ENCODE results near the gene CCDC33. TPM values are rescaled to one million over a fixed set of nuclear protein-coding genes. Genes with fewer than 3 reads are reported as not detected.

The CCDC33 gene
- total RNA-seq, 4 donors from 2014 or later: 1.4 to 2.8 (median 1.7) TPM

- Histone ChIP-seq H3K27ac (no peak overlapping the region), H3K4me1 (peaks cover 0 to 7% of the 10 kb centered on the region in 2 donors), H3K27me3 (no peaks in the 10 kb centered on the region), H3K36me3 (no peaks in the 10 kb centered on the region), H3K9me3 (no peaks in the 10 kb centered on the region), H3K4me3 (no peak overlapping the region)
- no peak for TF ChIP-seq POLR2A (IDR thresholded peaks at IDR 0.05)
- TF ChIP-seq CTCF (IDR thresholded peaks at IDR 0.05): no peak
- intact Hi-C loops (cut with DNase I; ENCODE audit: low total_unique reads): no loop called here
- DNase-seq: no peak
Observed at GRCh38 chr15:74258456-74259291, 22.5 kb downstream of the CCDC33 start.

GRCh38 chr15:74259292-74259648, 23.1 kb downstream of the CCDC33 start:
- Histone ChIP-seq H3K4me3 (no peak overlapping the region), H3K4me1 (peaks cover 0 to 7% of the 10 kb centered on the region in 2 donors), H3K27me3 (no peaks in the 10 kb centered on the region), H3K9me3 (no peaks in the 10 kb centered on the region), H3K36me3 (no peaks in the 10 kb centered on the region), H3K27ac (no peak overlapping the region)
- TF ChIP-seq CTCF (IDR thresholded peaks at IDR 0.05) (no peak), POLR2A (IDR thresholded peaks at IDR 0.05) (no peak)
- no peak for DNase-seq
- intact Hi-C loops (cut with DNase I; ENCODE audit: low total_unique reads): no loop called here

GRCh38 chr15:74259821-74260607, 23.9 kb downstream of the CCDC33 start:
- Histone ChIP-seq H3K27me3 (no peaks in the 10 kb centered on the region), H3K4me1 (peaks cover 0 to 7% of the 10 kb centered on the region in 2 donors), H3K4me3 (no peak overlapping the region), H3K36me3 (no peaks in the 10 kb centered on the region), H3K9me3 (no peaks in the 10 kb centered on the region), H3K27ac (no peak overlapping the region)
- no peak for DNase-seq
- intact Hi-C loops (cut with DNase I; ENCODE audit: low total_unique reads): no loop called here
- no peak for TF ChIP-seq POLR2A (IDR thresholded peaks at IDR 0.05)
- TF ChIP-seq CTCF (IDR thresholded peaks at IDR 0.05): no peak

- H3K4me1 ChIP-seq: peaks cover 0 to 7% of the 10 kb centered on the region in 2 donors
- H3K27ac ChIP-seq: no peak overlapping the region
- no peak overlapping the region for H3K4me3 ChIP-seq
- no peak for TF ChIP-seq POLR2A (IDR thresholded peaks at IDR 0.05)
- no peak for TF ChIP-seq CTCF (IDR thresholded peaks at IDR 0.05)
- H3K27me3 ChIP-seq: no peaks in the 10 kb centered on the region
- intact Hi-C loops (cut with DNase I; ENCODE audit: low total_unique reads): no loop called here
- no peak for DNase-seq
- H3K36me3 ChIP-seq: no peaks in the 10 kb centered on the region
- H3K9me3 ChIP-seq: no peaks in the 10 kb centered on the region
Observed at GRCh38 chr15:74261041-74261440, 24.9 kb downstream of the CCDC33 start.

GRCh38 chr15:74261685-74262084, 25.6 kb downstream of the CCDC33 start:
- intact Hi-C loops (cut with DNase I; ENCODE audit: low total_unique reads): no loop called here
- H3K27ac ChIP-seq: no peak overlapping the region
- peaks cover 0 to 7% of the 10 kb centered on the region in 2 donors for H3K4me1 ChIP-seq
- H3K36me3 ChIP-seq: no peaks in the 10 kb centered on the region
- no peak for TF ChIP-seq POLR2A (IDR thresholded peaks at IDR 0.05)
- H3K27me3 ChIP-seq: no peaks in the 10 kb centered on the region
- no peak for DNase-seq
- no peaks in the 10 kb centered on the region for H3K9me3 ChIP-seq
- H3K4me3 ChIP-seq: no peak overlapping the region

Data from uterus (tissue), 4 donors.